Astrocyte (in vitro differentiated cells and primary cell): ENCODE results near the gene ENTHD1. TPM values are rescaled to one million over a fixed set of nuclear protein-coding genes. Genes with fewer than 3 reads are reported as not detected.

Experiments used
- DNase-seq: peaks from one replicate; pipeline ENCODE4 v3.0.0-alpha.2; 2010; ENCODE audit warnings: low read depth
- FAIRE-seq: peaks from 2 replicates; lab custom pipeline; 2011; peaks lifted over from hg19 to GRCh38; lab: Jason Lieb, UNC
- H2AFZ ChIP-seq: 2 replicates; pipeline ENCODE4 v1.6.0; 2012; ENCODE audit warnings: low read depth, low read length, inconsistent platforms
- H3K27ac ChIP-seq: 2 replicates; pipeline ENCODE4 v1.5.1; 2011; ENCODE audit warnings: low read depth, low read length, inconsistent platforms
- H3K27me3 ChIP-seq: 2 replicates; pipeline ENCODE4 v1.6.0; 2011; ENCODE audit warnings: low read length, inconsistent platforms; ENCODE audit not compliant: insufficient read depth
- H3K36me3 ChIP-seq: 2 replicates; pipeline ENCODE4 v1.5.1; 2011; ENCODE audit warnings: low read length, inconsistent platforms; ENCODE audit not compliant: insufficient read depth
- H3K4me1 ChIP-seq: 2 replicates; pipeline ENCODE4 v1.5.1; 2011; ENCODE audit warnings: low read length, inconsistent platforms; ENCODE audit not compliant: insufficient read depth
- H3K4me2 ChIP-seq: 2 replicates; pipeline ENCODE4 v1.6.0; 2012; ENCODE audit warnings: low read length, inconsistent platforms
- H3K4me3 ChIP-seq: 2 replicates; pipeline ENCODE4 v1.5.1; 2011; ENCODE audit warnings: low read depth, mild to moderate bottlenecking, low read length, inconsistent platforms; ENCODE audit not compliant: insufficient read depth
- H3K79me2 ChIP-seq: 2 replicates; pipeline ENCODE4 v1.6.0; 2012; ENCODE audit warnings: mild to moderate bottlenecking, low read length, inconsistent platforms; ENCODE audit not compliant: insufficient read depth
- H3K9ac ChIP-seq: 2 replicates; pipeline ENCODE4 v1.6.0; 2012; ENCODE audit warnings: mild to moderate bottlenecking, low read length, inconsistent platforms
- H3K9me3 ChIP-seq: 2 replicates; pipeline ENCODE4 v1.5.1; 2012; ENCODE audit warnings: low read depth, mild to moderate bottlenecking, low read length, inconsistent platforms; ENCODE audit not compliant: insufficient read depth
- H4K20me1 ChIP-seq: 2 replicates; pipeline ENCODE4 v1.6.0; 2012; ENCODE audit warnings: low read length, inconsistent platforms; ENCODE audit not compliant: insufficient read depth
- H3K27ac Mint-ChIP-seq: one replicate; pipeline ENCODE4 v1.8.0; 2021; ENCODE audit warnings: mild to moderate bottlenecking, mixed read lengths; ENCODE audit not compliant: unreplicated experiment
- H3K27me3 Mint-ChIP-seq: one replicate; pipeline ENCODE4 v1.8.0; 2021; ENCODE audit warnings: low read depth, mixed read lengths; ENCODE audit not compliant: unreplicated experiment
- H3K36me3 Mint-ChIP-seq: one replicate; pipeline ENCODE4 v1.8.0; 2021; ENCODE audit warnings: low read depth, mixed read lengths; ENCODE audit not compliant: unreplicated experiment
- H3K4me1 Mint-ChIP-seq: one replicate; pipeline ENCODE4 v1.8.0; 2021; ENCODE audit warnings: low read depth, mixed read lengths; ENCODE audit not compliant: unreplicated experiment
- H3K4me3 Mint-ChIP-seq: one replicate; pipeline ENCODE4 v1.8.0; 2021; ENCODE audit warnings: mild to moderate bottlenecking, moderate library complexity, mixed read lengths; ENCODE audit not compliant: unreplicated experiment
- H3K9me3 Mint-ChIP-seq: one replicate; pipeline ENCODE4 v1.8.0; 2021; ENCODE audit warnings: mild to moderate bottlenecking, mixed read lengths; ENCODE audit not compliant: unreplicated experiment
- EZH2 ChIP-seq: IDR thresholded peaks from 2 replicates; pipeline ENCODE4 v1.6.1; 2012; ENCODE audit warnings: mild to moderate bottlenecking, low read length, inconsistent platforms; ENCODE audit not compliant: insufficient read depth
- total RNA-seq: library from RNA; stranded (reverse); gene quantifications from 2 replicates; pipeline ENCODE4 v1.2.1, GENCODE V29; 2021
- TF ChIP-seq, protein P1 (sequence below): IDR thresholded peaks from 2 replicates; pipeline ENCODE4 v1.5.1; 2011; ENCODE audit warnings: low read depth, mild to moderate bottlenecking, inconsistent platforms, low read length, moderate library complexity; ENCODE audit not compliant: insufficient read depth

Gene ENTHD1
- total RNA-seq, 1 donor from 2014 or later: not detected

DNA sequence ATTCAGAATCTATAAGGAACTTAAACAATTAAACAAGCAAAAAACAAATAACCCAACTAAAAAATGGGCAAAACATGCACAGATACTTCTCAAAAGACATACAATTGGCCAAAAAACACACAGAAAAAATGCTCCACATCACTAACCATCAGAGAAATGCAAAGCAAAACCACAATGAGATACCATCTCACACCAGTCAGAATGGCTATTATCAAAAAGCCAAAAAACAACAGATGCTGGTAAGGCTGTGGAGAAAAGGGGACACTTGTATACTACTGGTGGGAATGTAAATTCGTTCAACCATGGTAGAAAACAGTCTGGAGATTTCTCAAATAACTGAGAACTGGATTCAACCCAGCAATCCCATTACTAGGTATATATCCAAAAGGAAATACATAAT lies 24.8 kb downstream of the ENTHD1 start:
- Histone ChIP-seq H2AFZ (no peak overlapping the region), H3K9me3 (no peaks in the 10 kb centered on the region), H3K27me3 (peaks cover 2% of the 10 kb centered on the region), H3K4me3 (no peak overlapping the region), H3K4me1 (no peaks in the 10 kb centered on the region), H3K4me2 (no peak overlapping the region), H3K79me2 (no peaks in the 10 kb centered on the region), H3K36me3 (no peaks in the 10 kb centered on the region), H3K27ac (no peak overlapping the region), H4K20me1 (no peaks in the 10 kb centered on the region), H3K9ac (no peak overlapping the region)
- Mint-ChIP-seq H3K36me3 (no peaks in the 10 kb centered on the region), H3K4me3 (no peak overlapping the region), H3K9me3 (no peaks in the 10 kb centered on the region), H3K27me3 (peaks cover 14% of the 10 kb centered on the region), H3K27ac (no peak overlapping the region), H3K4me1 (peaks cover 2% of the 10 kb centered on the region)
- DNase-seq (no peak), FAIRE-seq (no peak)
- TF ChIP-seq, protein P1, sequence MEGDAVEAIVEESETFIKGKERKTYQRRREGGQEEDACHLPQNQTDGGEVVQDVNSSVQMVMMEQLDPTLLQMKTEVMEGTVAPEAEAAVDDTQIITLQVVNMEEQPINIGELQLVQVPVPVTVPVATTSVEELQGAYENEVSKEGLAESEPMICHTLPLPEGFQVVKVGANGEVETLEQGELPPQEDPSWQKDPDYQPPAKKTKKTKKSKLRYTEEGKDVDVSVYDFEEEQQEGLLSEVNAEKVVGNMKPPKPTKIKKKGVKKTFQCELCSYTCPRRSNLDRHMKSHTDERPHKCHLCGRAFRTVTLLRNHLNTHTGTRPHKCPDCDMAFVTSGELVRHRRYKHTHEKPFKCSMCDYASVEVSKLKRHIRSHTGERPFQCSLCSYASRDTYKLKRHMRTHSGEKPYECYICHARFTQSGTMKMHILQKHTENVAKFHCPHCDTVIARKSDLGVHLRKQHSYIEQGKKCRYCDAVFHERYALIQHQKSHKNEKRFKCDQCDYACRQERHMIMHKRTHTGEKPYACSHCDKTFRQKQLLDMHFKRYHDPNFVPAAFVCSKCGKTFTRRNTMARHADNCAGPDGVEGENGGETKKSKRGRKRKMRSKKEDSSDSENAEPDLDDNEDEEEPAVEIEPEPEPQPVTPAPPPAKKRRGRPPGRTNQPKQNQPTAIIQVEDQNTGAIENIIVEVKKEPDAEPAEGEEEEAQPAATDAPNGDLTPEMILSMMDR: no peak
- no peak for TF ChIP-seq EZH2

DNA sequence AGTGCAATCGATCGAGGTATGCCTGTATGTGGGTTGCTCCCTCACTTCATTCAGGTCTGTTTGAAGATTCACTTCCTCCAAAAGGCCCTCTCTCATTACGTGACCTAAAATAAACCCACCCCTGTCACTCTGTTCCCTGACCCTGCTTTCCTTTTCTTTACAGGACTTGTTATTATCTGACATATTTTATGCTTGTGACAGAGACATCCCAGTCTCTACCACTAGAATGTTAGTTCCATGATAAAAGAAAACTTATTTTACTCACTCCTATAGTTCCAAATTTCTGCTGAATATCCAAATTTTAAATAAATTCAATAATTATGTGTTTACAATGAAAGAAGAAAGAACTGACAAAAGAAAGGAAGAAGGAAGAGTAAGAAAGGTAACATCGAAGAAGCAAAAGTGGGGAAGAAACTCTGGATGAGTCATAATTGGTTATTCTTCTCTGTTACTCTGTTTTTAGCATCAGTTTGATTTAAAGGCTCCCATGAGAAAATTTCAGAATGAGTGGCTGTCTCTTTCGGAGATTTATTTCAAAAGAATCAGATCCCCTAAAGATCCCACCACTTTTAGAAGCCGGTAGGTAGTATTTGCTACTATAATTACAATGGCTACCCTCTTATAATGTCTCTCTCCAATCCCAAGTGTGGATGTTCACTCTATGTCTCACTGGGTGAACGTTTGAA lies 33.5 kb downstream of the ENTHD1 start:
- Histone ChIP-seq H3K27me3 (peaks cover 15% of the 10 kb centered on the region), H3K79me2 (no peaks in the 10 kb centered on the region), H3K9ac (no peak overlapping the region), H4K20me1 (no peaks in the 10 kb centered on the region), H2AFZ (no peak overlapping the region), H3K27ac (no peak overlapping the region), H3K4me3 (no peak overlapping the region), H3K4me2 (no peak overlapping the region), H3K36me3 (no peaks in the 10 kb centered on the region), H3K9me3 (no peaks in the 10 kb centered on the region), H3K4me1 (no peaks in the 10 kb centered on the region)
- no peak overlapping the region for H3K27ac Mint-ChIP-seq
- peaks cover 7% of the 10 kb centered on the region for H3K27me3 Mint-ChIP-seq
- no peak overlapping the region for H3K4me3 Mint-ChIP-seq
- no peaks in the 10 kb centered on the region for H3K9me3 Mint-ChIP-seq
- peaks cover 3% of the 10 kb centered on the region for H3K36me3 Mint-ChIP-seq
- DNase-seq (no peak), FAIRE-seq (no peak)
- no peaks in the 10 kb centered on the region for H3K4me1 Mint-ChIP-seq
- TF ChIP-seq EZH2: no peak
- TF ChIP-seq, protein P1: no peak

DNA sequence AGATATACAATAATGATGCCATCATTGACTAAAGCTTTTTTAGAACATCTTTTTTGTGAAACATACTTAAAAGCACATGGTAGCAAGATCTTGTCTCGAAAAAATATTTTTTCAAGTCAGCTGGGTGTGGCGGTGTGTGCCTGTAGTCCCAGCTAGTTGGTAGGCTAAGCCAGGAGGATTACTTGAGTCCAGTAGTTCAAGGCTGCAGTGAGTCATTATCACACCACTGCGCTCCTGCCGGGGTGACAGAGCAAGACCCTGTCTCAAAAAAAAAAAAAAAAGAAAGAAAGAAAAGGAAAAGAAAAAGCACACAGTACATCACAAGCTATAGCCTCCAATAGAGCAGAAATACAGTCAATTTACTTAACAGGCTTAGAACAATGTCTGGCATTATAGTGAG lies 37.0 kb downstream of the ENTHD1 start:
- Histone ChIP-seq H3K79me2 (no peaks in the 10 kb centered on the region), H2AFZ (no peak overlapping the region), H3K4me3 (no peak overlapping the region), H3K27me3 (peaks cover 18% of the 10 kb centered on the region), H3K27ac (no peak overlapping the region), H3K9ac (no peak overlapping the region), H3K9me3 (no peaks in the 10 kb centered on the region), H3K36me3 (no peaks in the 10 kb centered on the region), H3K4me1 (no peaks in the 10 kb centered on the region), H3K4me2 (no peak overlapping the region), H4K20me1 (no peaks in the 10 kb centered on the region)
- Mint-ChIP-seq H3K4me1 (no peaks in the 10 kb centered on the region), H3K9me3 (no peaks in the 10 kb centered on the region), H3K27ac (no peak overlapping the region), H3K27me3 (peaks cover 5% of the 10 kb centered on the region), H3K36me3 (peaks cover 3% of the 10 kb centered on the region), H3K4me3 (no peak overlapping the region)
- DNase-seq (no peak), FAIRE-seq (no peak)
- TF ChIP-seq, protein P1: no peak
- TF ChIP-seq EZH2: no peak
